ENCODE data around the gene C10orf120.

C10orf120 gene

DNA sequence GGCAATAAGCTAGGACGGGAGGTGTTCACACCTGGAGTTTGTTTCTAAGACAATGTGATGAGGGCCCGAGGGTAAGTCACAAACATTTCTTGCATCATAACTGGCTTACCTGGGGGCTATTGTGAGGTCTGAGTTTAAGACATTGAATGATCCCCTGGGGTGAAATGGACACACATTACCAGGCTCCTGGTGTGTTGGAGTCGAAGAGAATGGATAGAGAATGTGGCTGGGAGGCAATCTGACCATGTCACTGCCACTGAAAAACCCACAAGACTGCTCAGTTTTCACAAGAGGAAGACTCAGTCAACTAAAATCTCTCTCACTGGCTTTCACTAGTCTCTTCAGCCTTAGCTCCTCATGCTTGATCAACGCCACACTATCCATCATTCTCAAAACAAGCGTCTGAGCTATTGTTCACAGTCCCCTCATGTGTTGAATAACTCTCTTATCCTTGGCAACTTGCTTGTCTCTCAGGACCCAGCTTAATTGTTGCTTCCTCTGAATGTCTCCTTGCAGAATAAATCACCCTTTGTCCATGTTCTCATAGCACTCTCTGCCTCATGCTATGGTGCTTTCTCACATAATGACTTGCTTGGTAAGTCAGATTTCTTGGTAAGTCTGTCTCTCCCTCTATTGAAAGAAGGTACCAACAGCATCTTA is at the start of gene C10orf120:
TSS of gene C10orf120 (minus strand) at position 51 of the 660 bp plus-strand sequence. CDS start 56 bp downstream, outside the sequence.
- no peak for DNase-seq (ENCODE audit: low spot score)

DNA sequence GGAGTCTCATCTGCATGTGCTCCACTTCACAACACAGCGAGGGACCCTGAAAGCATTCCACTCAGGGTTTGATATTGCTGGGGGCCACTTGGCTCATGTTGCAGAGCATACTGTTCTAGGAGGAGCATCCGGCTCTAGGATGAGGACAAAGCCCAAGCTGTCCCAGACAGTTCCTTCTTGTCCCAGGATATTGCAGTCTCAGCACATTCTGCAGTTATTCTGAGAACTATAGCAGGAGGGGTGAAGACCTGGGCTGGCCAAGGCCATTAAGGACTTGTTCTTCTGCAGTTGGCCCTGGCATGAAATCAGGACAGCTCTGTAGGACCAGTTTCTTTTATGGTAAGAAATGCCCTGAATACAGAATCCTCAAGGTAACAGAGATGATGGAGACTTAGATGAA is 48.9 kb upstream of the C10orf120 start:
- no peak for DNase-seq (ENCODE audit: low spot score)

DNA sequence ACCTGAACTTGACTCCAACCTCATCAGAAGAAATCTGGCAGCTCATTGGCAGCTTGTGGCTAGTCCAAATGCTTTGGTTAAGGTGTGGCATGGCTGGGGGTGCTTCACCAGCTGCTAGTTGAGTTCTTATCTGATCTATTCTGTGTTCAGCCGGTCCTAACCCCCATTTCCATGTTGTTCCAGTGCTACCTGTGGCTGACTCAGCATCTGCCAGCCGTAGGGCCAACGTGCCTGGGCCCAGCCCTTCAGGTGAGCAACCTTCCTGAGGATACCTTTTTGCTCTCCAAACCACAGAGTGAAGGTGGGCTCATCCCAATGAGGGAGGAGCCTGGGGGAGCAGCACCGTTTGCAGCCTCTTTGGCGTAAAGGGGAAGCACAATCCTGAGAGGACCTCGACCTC is 46.8 kb upstream of the C10orf120 start:
- DNase-seq (ENCODE audit: low spot score) = no peak

DNA sequence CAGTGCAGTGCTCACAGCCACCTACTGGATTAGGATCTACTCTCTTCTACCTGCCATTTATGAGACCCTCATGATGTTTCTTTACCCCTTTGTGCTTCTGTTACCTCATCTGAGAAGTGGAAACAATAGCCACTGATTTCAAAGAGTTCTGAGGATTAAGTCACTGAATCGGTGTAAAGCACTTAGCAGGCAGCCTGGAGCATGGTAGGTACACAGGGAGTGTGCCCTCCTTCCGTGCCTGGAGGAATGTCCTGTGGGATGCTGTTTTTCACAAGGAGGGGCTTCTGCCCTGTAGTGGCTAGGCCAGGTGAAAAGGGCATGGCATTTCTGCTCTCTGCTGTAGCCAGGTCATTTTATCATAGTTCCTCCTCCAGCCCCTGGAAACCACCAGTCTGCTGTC is 44.6 kb upstream of the C10orf120 start:
- no peak for DNase-seq (ENCODE audit: low spot score)

DNA sequence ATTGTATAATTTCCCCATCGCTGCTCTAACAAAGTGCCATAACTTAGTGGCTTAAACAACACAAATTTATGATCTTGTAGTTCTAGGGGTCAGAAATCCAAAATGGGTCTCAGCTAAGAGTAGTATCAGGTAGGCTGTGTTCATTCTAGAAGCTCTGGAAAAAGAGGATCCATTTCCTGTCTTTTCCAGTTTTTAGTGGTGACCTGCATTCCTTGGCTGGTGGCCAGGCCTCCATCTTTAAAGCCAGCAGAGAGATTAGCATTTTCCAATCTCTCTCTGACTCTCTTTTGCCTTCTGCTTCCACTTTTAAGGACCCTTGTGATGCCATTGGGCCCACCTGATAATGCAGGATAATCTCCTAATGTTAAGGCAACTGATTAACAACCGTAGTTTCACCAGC is 41.0 kb upstream of the C10orf120 start:
- no peak for DNase-seq (ENCODE audit: low spot score)

DNA sequence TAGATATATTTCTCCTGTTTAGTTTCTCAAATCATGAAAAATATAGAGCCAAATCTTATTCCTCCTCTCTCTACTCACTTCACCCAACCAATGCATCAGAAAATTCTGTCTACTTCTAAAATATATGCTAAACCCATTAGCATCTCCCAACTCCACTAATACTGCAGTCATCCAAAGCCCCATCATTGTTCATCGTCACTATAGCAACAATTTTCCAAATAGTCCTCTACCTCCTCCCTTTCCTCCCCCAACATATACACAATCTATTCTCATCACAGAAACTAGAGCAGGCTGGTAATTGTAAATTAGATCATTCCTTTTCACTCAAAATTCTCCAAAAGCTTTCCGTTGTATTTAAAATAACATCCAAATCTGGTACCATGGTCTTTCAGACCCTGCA is 38.4 kb upstream of the C10orf120 start:
- no peak for DNase-seq (ENCODE audit: low spot score)

DNA sequence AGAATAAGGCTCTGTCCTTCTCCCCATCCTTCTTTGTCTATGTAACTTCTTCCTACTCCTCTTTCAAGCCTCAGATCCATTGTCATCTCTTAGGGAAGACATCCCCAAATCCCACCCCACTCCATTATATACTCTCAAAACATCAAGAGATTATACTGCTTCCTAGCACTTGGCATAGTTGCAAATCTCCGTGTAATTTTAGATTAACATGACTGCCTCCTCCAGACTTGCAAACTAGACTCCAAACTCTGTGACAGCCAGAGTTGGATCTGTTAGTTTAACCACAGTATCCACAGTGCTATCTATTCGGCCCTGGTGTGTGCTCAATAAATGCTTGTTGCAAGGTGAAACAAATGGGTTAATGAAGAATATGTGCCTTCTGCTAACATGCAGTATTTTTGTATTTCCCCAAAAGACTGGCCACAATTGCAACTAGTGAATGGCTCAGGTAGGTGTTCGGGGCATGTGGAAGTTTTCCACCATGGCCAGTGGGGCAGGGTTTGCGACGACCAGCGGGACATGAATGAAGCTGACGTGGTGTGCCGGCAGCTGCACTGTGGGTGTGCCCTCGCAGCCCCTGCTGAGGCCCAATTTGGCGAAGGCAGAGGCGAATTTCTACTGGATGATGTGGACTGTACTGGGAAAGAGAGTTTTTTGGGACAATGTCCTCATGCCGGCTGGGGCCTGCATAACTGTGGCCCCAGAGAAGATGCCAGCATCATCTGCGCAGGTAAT is 34.5 kb upstream of the C10orf120 start:
- no peak for DNase-seq (ENCODE audit: low spot score)

DNA sequence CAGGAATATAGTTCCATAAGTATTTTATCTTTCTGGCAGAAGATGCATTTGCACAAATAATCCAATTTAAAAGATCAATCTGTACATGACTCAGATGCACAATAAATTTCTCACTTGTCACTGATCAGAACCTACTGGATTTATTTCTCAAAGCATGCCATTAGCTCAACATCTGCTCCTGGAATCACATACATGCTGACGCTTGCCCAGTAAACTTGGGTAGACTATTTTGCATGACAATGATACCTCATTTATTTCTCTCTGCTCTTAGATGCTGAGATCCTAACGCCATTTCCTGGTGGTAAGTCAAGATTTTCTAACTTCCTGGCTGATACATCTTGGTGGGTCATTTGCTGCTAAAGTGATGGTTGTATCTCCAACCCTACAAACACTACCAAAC is 33.8 kb upstream of the C10orf120 start:
- no peak for DNase-seq (ENCODE audit: low spot score)

DNA sequence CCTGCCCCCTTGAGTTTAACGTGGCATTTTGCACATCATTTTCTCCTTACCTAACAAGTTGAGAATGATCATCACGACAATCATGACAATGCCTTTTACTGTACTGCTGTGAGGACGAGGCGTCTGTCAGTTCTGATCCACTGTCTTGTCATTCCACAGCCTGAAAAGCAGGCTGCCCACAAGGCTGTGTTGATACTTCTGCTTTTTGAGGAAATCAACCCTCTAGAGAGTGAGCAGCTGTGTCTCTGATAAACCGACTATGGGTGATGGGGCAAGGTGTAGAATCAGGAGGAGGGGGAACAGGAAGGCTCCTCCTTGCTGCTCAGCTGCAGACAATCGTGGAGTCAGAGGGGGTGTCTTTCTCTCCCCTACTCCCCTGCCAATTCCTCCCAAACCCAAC is 30.6 kb upstream of the C10orf120 start:
- no peak for DNase-seq (ENCODE audit: low spot score)

DNA sequence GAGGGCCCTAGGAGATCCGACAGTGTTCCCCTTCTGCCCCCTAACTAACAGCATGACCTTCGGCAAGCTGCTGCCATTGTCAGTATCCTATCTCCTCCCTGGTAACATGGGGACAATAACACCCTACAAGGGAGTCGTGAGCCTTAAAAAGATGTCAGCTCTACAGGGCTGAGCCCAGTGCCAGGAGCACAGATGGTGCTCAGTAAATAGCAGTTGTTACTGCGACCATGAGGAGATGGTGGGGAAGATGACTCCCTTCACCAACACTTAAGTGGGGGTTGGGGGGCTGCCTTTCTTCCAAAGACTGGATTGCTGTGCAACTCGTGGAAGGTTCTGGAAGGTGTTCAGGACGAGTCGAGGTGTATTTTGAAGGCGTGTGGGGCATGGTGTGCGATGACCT is 29.5 kb upstream of the C10orf120 start:
- no peak for DNase-seq (ENCODE audit: low spot score)

DNA sequence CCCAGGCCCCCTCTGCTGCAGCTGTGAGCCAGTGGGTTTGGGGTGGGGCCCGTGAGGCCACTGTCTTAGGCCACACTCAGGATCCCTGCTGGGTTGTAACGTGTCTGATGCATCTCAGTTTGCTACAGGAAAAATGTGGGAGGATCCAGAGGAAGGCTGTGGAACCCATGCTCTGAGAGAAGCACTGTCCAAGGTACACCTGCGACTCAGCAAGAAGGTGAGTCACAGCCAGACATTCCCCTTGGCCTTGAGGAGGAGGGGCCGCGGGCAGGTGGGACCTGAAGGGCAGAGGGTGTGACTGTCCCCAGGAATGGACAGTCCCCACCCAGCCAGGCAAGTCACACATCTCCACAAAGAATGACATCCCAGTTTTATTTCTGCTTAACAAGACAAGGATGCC is 27.8 kb upstream of the C10orf120 start:
- peak; percentile 46 for DNase-seq (ENCODE audit: low spot score)

DNA sequence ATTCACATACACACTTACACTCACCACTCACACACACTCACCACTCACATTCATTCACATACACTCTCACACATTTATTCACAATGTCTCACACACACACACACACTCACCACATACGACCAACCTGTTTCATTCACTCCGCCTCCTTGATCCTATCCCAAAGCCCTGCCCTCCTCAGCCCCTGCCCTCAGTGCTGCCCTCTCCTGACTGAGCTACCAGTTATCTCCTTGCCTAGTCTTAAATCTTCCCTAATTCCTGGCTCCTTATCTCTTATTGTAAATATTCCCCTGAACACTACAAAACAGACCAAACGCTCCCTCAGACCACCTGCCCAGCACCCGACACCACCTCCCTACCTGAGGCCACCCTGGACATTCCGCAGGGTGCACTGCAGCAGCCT is 26.1 kb upstream of the C10orf120 start:
- peak; percentile 43 for DNase-seq (ENCODE audit: low spot score)

DNA sequence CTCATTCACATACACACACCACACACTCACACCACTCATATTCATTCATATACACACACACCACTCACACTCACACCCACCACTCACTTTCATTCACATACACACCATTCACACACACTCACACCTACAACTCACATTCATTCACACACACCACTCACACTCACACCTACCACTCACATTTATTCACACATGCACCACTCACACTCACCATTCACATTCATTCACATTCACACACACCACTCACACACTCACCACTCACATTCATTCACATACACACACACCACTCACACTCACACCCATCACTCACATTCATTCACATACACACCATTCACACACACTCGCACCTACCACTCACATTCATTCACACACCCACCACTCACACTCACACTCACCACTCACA is 25.4 kb upstream of the C10orf120 start:
- DNase-seq (ENCODE audit: low spot score) = no peak

DNA sequence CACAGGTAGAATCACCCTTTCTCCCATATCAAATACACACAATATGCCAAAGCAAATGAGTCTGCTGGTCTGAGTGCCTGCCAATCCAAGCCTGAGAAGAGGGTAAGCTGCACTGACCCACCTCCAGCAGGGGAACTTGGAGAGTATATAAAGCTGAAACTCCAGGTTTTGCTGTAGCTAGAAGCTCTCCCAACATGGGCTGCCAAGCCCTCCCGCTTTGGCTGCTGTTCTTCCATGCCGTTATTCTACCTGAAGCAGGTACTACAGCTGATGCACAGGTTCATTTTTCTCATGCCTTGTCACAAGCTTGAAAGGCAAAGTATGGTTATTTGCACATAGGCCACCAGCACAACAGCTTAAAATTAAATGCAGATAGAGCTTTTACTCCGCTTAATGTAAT is 21.5 kb upstream of the C10orf120 start:
- no peak for DNase-seq (ENCODE audit: low spot score)

DNA sequence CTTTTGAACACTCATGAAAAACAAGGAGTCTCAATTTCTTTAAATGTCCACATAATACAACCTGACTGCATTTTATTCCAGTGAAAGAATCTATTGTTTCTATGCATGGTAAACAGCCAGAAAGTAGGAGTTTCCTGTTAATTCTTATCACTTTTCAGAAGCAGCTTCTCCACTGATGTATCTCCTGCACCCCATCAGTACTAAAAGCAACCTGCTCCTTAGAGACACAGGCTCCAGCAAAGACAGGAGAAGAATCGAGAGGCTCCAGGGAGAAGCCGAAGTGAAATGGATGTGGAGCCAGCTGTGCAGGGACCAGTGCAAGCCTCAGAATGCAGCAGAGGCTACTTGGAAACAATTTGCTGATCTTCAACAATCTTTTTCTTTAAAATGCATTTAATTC is 16.4 kb upstream of the C10orf120 start:
- DNase-seq (ENCODE audit: low spot score) = no peak

DNA sequence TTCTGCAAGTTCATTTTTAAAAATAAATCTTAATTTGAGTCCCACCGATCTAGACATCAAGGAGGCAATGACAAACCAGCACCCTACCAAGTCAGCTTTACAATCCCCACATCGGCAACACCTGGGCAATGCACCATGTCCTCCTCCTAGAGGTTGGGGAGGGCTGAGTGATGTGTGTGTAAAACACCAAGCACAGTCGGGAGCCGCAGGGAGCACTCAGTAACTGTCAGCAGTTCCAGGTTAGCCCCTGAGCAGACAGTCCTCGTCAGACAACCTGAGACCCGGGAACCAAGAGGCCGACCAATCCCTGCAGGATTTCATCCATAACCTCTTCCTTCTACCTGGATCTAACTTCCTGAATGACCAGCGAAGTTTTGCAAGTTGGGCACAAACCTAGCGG is 15.9 kb upstream of the C10orf120 start:
- DNase-seq (ENCODE audit: low spot score) = no peak

DNA sequence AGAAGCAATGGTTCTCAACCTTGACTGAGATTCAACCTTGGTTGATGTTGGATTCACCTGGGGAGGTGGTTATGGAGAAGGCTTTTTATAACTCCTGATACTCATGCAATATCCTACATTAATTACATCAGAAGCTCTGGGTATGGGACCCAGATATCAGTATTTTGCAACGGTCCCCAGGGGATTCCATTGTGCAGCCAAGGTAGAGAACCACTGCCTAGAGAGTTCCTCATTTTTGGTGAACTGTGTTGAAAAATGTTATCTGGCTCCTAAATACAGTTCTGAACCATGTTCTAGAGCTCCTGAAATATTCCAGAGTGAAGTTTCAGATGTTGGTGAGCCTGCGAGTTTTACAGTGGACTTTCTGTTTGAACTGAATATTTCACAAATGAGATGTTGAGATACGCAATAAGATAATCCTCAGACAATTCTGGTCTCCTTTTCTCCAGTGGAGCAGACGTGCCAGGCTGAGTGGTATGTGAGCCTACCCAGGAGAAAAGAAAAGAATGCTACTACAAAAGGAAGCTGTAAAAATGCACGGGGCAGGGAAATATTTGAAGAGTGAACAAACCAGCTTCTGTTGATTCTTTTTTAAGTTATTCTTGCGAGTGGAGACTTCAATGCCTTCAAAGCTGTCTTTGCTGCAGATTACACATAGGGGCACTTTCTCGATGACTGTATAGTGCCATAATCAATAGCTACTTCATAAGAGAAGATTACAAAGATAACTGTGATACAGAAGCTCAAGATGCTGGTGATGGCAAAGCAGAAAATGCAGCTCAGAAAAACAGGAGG is 13.6 kb upstream of the C10orf120 start:
- DNase-seq (ENCODE audit: low spot score) = no peak

DNA sequence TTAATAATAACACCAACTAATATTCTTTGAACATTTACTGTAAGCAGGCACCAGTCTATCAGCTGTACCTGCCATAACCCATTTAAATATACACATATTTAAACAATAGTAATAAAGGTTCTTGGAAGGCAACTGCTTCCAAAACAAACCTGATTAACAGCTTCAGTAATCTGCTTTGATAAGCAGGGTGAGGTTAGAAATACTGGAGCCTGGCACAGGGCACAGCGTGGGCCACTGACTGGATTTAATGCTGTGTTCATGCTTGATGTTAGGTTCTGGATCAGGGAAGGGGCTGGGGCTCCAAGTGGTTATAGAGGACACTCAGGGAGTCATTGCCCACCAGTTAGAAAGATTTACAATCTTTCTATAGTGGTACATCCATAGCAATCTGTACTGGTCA is 10.9 kb upstream of the C10orf120 start:
- DNase-seq (ENCODE audit: low spot score) = no peak

DNA sequence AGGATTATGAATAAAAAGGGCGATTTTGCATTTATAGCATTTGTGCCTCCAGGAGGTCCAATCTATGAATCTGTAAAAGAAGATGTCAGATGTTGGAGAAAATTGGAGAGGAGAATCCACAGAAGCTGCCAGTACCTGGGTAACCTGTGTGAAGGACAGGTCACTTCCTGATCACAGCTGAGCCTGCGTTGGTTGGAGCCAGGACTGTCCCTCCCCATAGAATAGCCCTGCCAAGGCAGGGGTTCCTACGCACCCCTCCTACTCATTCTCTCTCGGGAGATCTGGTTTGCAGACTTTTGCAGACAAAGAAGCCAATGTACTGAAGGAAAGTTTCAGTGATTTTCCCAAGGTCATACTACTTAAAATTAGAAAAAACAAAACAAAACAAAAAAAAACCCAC is 10.3 kb upstream of the C10orf120 start:
- no peak for DNase-seq (ENCODE audit: low spot score)

DNA sequence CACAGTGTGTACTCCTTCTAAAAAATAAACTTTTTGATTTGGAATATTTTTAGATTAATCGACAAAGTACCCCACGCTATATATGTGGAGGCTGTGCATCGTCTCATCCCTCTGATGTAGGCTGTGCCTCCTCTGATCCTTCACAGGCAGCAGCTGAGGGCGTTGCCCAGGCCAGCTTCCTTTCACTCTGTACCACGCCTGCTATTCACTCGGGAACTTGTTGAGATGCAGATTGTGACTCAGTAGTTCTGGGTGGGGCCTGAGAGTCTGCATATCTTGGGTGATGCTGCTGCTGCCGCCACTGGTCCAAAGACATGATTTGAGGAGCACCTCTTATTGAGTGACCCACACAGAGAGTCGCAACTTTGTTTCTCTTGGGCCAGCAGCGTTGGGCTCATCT is 7.9 kb upstream of the C10orf120 start:
- DNase-seq (ENCODE audit: low spot score) = no peak

DNA sequence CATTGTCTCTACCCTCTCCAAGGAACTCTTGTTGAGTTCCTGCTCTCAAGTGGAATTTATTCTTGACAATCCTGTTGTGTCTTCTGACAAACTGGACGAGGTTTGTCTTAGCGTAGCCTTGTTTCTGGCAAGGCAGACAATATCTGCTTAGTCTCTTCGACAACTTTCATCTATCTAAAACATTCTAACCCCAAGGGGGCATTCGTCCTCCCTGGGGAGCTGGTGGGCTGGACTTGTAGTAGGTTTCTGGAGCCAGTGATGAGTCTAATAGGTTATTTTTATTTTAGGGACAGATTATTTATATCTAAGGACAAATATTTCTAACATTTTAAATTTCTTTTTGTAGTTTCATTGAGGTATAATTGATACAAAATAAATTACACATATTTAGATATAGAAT is 7.3 kb upstream of the C10orf120 start:
- DNase-seq (ENCODE audit: low spot score) = no peak

DNA sequence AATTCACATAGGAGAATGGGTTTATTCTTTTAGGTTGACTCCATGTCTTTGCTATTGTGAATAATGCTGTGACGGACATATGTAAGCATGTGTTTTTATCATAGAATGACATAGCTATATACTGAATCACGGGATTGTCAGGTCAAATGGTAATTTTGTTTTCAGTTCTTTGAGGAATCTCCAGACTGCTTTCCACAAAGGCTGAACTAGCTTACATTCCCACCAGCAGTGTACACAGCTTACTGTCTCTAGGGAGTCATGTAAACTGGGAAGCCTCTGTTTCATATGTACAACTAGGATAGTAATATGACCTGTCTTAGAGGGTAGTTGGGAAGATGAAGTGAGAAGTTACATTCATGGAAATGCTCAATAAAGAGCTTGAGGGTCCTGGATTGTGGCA is 6.8 kb upstream of the C10orf120 start:
- no peak for DNase-seq (ENCODE audit: low spot score)

Measured in iPS-NIHi11 (cell line).